Middle frontal gyrus (tissue), 1 donor: ENCODE measurements around the gene RAB40B.
A peak's percentile ranks its signal among the peaks of the same experiment; 100 is the strongest.

Experiments used
- DNase-seq: peaks from one replicate; pipeline ENCODE4 v3.0.0-alpha.2; 2015; ENCODE audit warnings: low spot score; ENCODE audit errors: extremely low spot score

The RAB40B gene

GRCh38 chr17:82692268-82692667, 6.2 kb downstream of the RAB40B start:
- no peak for DNase-seq

- no peak for DNase-seq
Measured at GRCh38 chr17:82691714-82692113, 6.8 kb downstream of the RAB40B start.

- peak; percentile 16 for DNase-seq
Measured at GRCh38 chr17:82690786-82691489, 7.6 kb downstream of the RAB40B start.

GRCh38 chr17:82689077-82689476, 9.4 kb downstream of the RAB40B start:
- no peak for DNase-seq

- no peak for DNase-seq
Measured at GRCh38 chr17:82687871-82688270, 10.6 kb downstream of the RAB40B start.

GRCh38 chr17:82687375-82687861, 11.1 kb downstream of the RAB40B start:
- no peak for DNase-seq

DNA sequence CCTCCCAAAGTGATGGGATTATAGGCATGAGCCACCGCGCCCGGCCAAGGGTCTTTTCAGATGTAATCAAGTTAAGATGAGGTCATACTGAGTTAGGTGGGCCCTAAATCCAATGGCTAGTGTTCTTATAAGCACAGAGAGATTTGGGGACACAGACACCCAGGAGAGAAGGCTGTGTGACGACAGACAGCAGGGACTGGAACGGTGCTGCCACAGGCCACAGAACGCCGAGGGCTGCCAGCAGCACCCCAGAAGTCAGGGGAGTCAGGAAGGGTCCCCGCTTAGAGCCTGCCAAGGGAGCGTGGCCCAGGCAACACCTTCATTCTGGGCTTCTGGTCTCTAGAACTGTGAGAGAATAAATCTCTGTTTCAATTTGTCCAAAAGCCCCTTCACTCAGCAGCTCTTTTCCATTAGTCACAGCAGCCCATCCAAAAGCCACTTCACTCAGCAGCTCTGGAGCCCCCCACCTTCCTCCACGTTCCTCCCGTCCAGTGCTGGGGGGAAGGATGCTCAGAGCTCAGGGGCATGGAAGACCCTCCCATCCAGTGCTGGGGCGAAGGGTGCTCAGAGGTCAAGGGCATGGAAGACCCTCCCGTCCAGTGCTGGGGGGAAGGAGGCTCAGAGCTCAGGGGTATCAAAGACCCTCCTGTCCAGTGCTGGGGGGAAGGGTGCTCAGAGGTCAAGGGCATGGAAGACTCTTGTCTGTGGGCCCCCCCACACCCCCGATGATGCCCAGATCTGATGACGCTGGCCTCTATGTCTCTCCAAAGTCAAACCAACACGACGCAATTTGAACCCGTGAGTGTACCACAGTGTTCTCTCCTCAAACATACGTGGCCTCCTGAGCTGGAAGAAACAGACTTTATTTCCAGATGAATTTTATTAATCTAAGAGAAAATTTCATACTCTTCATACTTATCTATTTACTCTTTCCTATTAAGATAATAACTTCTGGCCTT, 11.9 kb downstream of the RAB40B start:
- no peak for DNase-seq

DNA sequence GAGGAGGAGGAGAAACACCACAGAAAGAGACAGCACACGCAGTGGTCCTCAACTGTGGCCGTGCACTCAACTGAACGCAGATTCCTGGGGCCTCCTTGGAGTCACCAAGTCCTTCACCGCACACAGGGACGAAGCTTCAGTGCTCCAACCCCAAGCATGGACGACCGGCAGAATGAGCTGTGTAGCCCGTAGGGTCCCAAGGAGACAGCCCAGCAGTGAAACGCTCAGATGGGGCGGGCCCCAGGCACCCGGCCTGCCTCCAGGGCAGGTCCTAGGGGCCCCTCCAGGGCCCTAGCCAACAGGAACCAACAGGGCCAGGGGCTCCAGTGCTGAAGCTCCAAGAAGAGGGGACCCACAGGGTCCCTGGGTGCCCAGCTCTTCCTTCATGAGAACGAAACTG, 13.2 kb downstream of the RAB40B start:
- no peak for DNase-seq

DNA sequence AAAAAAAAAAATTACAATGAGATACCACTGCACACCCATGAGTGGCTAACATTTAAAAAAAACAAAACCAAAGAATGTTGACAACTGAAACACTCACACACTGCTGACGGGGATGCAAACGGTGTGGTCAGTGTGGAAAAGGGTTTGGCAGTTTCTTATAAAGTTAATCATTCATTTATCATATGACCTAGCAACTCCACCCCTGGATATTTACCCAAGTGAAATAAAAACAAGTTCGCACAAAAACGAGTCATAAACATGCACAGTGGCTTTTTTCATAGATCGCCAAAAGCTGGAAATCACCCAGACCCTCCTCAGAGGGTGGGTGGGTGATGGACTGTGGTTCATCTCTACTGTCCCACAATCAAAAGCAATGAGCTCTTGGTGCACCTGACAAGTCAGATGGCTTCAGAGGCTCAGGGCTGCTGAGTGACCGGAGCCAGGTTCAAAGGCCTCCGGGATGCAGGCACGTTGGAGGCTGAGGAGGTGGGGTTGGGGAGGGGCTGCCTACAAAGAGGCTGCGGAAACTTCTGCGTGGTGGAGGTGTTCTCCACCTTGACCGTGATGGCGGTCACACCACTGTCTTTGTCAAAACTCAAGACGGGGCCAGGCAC, 14.2 kb downstream of the RAB40B start:
- no peak for DNase-seq

DNA sequence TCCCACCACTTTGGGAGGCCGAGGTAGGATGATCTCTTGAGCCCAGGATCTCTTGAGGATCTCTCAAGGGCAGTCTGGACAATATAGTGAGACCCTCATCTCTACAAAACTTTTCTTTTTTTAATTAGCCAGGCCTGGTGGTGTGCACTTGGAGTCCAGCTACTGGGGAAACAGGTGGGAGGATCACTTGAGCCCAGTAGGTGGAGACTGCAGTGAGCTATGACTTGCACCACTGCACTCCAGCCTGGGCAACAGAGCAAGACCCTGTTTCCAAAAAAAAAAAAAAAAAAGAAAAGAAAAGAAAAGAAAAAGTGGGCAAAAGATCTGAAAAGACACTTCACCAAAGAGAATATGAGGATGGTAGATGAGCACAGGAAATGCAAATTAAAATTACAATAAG, 15.0 kb downstream of the RAB40B start:
- no peak for DNase-seq

GRCh38 chr17:82681547-82681946, 17.0 kb downstream of the RAB40B start:
- no peak for DNase-seq

DNA sequence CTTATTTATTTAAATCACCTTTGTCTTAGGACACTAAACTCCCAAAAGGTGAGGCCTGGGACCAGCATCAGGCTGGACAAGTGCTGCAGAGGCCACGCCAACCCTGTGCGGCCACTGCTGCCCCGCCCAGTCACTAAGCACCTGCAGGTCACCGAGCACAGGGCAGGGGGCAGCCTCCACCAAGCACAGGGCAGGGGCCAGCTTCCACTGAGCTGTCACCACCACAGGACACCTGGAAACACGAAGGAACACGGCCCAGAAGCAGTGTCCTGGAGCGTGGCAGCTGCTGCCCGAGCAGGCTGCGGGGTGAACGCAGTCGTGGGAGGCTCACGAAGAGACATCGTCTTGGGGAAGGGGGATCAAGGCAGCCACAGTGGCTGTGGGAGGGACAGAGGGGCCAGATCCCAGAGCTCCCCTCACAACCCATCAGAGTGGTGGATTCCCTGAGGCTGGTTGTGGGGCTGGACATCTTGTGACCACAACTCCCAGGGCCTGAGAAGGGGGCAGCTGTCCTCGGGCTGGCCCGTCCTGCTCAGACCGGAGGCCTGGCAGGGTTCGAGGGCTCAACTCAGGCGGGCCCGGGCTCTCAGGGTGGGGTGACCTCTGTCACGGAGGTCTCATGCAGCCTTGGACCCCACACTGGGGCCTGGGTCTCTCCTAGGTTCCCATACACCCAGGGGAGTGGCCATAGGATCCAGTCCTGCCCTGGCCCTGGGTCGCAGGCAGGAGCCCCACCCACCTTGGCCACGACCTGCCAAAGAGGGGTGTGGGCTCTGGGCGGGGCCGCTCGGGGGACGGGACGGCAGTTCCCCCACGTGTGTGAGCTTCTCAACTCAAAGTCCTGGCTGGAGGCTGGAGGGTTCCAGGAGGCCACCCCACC, 18.7 kb downstream of the RAB40B start:
- no peak for DNase-seq

DNA sequence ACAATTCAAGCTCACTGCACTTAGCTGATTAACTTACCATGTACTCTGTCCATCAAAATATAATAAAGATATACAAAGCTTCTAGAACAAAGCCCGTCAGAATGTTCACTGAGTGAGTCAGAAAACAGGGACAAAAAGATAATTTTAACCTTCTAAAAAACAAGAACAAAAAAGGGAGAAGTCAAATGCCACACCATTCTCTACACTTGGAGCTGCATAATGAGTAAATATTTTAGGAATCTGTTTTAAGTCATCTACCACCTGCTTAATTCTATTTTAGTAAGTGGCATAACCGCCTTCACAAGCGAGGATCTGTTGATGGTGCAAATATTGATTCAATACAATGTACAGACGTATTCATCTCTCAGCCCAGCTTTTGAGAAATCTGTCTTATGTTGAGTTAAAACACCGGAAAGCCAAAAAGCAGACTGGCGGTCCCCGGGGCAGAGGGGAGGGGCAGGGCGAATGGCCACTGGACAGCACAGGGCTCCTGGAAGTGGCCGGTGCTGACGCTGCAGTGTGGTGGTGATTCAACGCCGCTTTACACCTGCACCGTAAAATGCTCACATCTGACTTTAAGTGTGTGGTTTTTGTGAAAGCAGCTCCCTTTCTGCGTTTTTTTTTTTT, 20.1 kb downstream of the RAB40B start:
- DNase-seq = no peak

- DNase-seq = no peak
Measured at GRCh38 chr17:82677353-82677925, 21.1 kb downstream of the RAB40B start.

DNA sequence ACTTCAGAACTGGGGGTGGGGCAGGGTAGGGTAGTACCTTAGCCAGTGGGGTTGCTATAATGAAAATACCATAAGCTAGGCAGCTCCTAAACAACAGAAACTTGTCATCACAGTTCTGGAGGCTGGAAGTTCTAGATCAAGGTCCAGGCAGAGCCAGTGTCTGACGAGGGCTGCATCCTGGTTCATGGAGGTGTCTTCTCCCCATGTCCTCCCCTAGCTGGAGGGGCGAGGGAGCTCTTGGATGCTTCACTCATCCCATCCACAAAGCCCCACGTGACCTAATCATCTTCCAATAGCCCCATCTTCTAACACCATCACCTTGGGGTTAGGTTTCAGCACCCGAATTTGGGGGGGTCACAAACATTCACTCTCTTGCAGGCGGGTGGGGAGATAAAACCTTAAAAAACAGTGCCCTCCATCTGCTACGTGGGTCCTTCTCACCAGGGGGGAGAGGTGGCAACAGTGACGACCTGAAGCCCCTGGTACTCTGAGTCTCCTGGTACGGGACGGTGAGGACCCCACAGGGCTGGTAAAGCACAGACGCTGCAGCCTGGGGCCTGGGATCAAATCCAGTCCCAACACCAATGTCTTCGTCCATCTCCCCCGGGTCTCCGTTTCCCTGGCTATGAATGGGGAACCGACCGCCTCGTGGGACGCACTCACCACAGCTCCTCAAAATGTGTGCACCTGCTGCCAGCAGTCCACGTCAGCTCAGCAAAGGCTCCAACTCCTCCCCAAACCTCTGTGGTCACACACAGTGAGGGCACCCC, 22.8 kb downstream of the RAB40B start:
- DNase-seq = no peak

DNA sequence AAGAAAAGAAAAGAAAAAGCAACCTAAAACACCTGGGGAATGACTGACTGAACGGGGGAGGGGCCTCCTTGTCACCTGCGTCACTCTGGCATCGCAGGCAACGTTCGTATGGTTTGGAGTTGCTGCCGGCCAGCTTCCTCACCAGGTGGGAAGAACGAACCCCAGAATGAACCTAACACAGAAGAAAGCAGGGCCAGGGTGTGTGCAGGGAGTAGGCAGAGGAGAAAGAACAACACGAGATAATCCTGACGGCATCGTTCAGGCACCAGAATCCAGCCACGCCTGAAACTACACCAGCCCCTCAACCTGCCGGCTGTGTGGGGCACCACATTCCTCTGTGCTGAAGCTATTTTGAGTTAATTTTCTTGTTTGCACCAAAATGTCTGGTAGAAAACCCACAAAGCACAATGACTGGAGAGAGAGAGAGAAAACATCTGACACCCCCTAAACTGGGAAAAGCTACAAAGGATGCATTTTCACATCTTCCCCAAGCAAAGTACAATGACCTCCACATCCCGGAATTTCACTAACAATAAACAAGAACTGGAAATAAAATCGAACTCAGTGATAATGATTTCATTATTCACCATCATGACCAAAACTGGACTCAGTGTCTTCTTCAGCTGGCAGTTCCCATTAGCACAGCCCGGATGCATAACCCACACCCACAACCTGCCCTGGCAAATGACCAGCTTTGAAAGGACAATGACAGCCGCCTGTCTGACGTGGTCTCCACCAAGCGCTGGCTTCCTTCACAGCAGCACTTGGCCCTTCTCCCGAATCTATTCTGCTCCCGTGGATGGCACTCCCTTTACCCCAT, 23.6 kb downstream of the RAB40B start:
- DNase-seq = no peak

- no peak for DNase-seq
Measured at GRCh38 chr17:82670661-82671450, 27.6 kb downstream of the RAB40B start.

DNA sequence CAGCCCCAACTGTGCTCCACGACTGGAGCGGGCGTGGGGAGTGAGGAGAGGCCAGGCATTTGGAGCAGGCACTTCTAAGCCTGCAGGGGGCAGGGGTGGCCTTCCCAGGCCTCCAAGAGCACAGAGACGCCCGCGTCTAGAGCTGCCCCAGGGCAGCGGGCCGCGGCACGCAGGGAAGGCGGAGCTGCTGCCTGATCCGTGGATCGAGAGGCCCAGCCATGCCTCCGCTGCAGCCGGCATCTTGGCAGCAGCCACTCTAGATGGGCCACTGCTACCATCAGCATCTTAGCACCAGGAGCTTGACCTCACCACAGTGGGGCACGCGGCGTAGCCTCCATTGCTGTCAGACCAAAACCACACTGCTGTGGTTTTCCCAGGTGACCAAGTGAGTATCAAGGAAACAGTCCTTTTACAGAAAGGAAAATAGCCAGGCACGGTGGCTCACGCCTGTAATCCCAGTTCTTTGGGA, 29.8 kb downstream of the RAB40B start:
- DNase-seq = peak; percentile 50
